Adipocyte (in vitro differentiated cells): Measurements from ENCODE around the gene PLIN3.
A peak's percentile ranks its signal among the peaks of the same experiment; 100 is the strongest.
"Not testable (repeated sequence)": the region's sequence is repeated elsewhere in the genome, so short reads cannot be mapped to it uniquely, and the experiment has no call there.

Experiments used
- DNase-seq: peaks from one replicate; pipeline ENCODE4 v3.0.0-alpha.2; 2015; ENCODE audit warnings: low read depth
- H3K27me3 ChIP-seq: replicated peaks from 2 replicates; pipeline ENCODE4 v1.7.0; 2013; ENCODE audit warnings: mild to moderate bottlenecking, low read length, moderate library complexity; ENCODE audit not compliant: control insufficient read depth, insufficient read depth
- H3K36me3 ChIP-seq: 2 replicates; pipeline ENCODE4 v1.7.0; 2013; ENCODE audit warnings: low read length, mild to moderate bottlenecking, moderate library complexity; ENCODE audit not compliant: control insufficient read depth, insufficient read depth, severe bottlenecking
- H3K4me1 ChIP-seq: 2 replicates; pipeline ENCODE4 v1.7.0; 2013; ENCODE audit warnings: mild to moderate bottlenecking, low read length, moderate library complexity; ENCODE audit not compliant: control insufficient read depth, insufficient read depth
- H3K4me3 ChIP-seq: 2 replicates; pipeline ENCODE4 v1.7.0; 2013; ENCODE audit warnings: mild to moderate bottlenecking, low read length, moderate library complexity
- H3K9ac ChIP-seq: 2 replicates; pipeline ENCODE4 v1.7.0; 2013; ENCODE audit warnings: mild to moderate bottlenecking, low read length, moderate library complexity
- H3K9me3 ChIP-seq: 2 replicates; pipeline ENCODE4 v1.7.0; 2013; ENCODE audit warnings: mild to moderate bottlenecking, low read length, moderate library complexity; ENCODE audit not compliant: control insufficient read depth

Gene PLIN3

GRCh38 chr19:4884993-4885392, 17.5 kb upstream of the PLIN3 start:
- not testable (repeated sequence) for H3K9me3 ChIP-seq, H3K36me3 ChIP-seq, H3K9ac ChIP-seq, H3K27me3 ChIP-seq, H3K4me1 ChIP-seq, DNase-seq, H3K4me3 ChIP-seq

GRCh38 chr19:4882874-4883273, 15.4 kb upstream of the PLIN3 start:
- H3K9ac ChIP-seq, H3K36me3 ChIP-seq, H3K4me1 ChIP-seq, H3K27me3 ChIP-seq, H3K9me3 ChIP-seq, H3K4me3 ChIP-seq, DNase-seq: not testable (repeated sequence)

DNA sequence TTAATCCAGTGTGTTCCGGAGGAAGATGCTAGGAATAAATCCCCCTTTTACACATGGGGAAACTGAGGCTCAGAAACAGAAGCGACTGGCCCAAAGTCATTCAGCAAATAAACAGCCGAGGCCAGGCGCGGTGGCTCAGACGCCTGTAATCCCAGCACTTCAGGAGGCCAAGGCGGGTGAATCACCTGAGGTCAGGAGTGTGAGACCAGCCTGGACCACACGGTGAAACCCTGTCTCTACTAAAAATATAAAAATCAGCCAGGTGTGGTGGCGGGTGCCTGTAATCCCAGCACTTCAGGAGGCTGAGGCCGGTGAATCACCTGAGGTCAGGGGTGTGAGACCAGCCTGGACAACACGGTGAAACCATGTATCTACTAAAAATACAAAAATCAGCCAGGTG, 11.6 kb upstream of the PLIN3 start:
- no peaks in the 10 kb centered on the region for H3K27me3 ChIP-seq

DNA sequence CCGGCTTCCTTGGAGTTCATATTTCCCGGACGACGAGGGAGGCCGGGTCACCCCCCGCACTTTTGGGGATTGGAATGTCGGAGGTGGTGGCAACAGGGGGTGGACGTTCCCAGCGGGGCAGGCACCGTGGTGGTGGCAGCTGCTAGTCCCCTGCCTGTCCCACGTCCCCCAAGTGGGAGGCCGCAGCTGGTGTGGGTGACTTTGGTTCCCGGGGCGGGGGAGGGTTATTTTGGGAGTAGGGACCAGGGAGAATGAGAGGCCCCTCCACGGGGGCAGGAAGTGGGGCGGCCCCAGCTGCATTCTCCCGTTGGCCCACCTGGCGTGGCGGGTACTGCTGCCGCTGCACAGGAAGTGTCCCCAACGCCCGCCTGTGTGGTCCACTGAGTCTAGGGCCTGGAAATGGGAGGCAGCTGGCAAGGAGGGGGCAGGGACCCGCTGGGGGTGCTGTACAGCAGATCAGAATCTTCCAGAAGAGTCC, 11.1 kb upstream of the PLIN3 start:
- Histone ChIP-seq H3K27me3 (no peaks in the 10 kb centered on the region), H3K9ac (no peak overlapping the region), H3K4me3 (no peak overlapping the region), H3K36me3 (no peaks in the 10 kb centered on the region), H3K9me3 (no peaks in the 10 kb centered on the region), H3K4me1 (no peaks in the 10 kb centered on the region)
- no peak for DNase-seq

More for the DNA sequence above, 11.6 kb upstream of the PLIN3 start:
- Histone ChIP-seq H3K9ac (no peak overlapping the region), H3K4me1 (no peaks in the 10 kb centered on the region), H3K36me3 (no peaks in the 10 kb centered on the region), H3K4me3 (no peak overlapping the region), H3K9me3 (no peaks in the 10 kb centered on the region)
- no peak for DNase-seq

DNA sequence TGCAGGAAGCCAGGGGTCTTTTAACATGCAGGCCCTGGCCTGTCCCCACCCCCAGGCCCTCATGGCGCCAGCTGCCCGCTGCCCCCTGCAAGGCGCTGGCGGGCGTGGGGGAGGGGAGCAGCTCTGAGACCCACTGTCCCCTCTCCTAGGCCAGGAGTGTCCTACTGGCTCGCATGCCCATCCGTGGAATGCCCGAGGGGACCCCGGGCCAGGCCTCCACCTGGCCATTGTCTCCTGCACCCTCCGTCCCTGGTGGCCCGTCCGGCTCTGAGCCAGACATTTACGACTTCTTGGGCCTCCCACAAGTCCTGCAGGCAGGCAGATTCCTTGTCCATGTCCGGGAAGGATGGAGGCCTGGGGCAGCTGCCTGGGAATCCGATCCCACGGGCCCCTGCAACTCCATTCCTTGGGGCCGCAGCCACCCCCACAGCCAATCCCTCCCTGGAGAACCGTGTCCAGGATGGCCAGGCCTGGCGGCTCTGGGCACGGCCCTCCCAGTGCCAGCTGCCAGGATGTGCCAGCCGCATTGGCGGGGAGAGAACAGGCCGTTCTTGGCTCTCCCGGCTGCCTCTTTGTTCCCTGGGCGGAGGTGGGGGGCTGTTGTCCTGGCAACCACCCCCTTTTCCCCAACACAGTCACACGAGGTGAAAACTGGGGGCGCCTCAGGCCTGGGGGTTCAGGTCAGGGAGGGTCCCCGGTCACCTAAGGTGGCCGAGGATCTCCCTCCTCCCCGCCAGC, 10.5 kb upstream of the PLIN3 start:
- no peak overlapping the region for H3K9ac ChIP-seq
- H3K9me3 ChIP-seq, result no peaks in the 10 kb centered on the region
- no peak overlapping the region for H3K4me3 ChIP-seq
- no peaks in the 10 kb centered on the region for H3K27me3 ChIP-seq
- H3K36me3 ChIP-seq, result no peaks in the 10 kb centered on the region
- no peak for DNase-seq
- no peaks in the 10 kb centered on the region for H3K4me1 ChIP-seq

- Histone ChIP-seq H3K27me3 (no peaks in the 10 kb centered on the region), H3K4me1 (peaks cover 17% of the 10 kb centered on the region), H3K4me3 (no peak overlapping the region), H3K9ac (no peak overlapping the region), H3K36me3 (no peaks in the 10 kb centered on the region), H3K9me3 (no peaks in the 10 kb centered on the region)
- DNase-seq, result no peak
Measured at GRCh38 chr19:4873930-4874329, 6.5 kb upstream of the PLIN3 start.

DNA sequence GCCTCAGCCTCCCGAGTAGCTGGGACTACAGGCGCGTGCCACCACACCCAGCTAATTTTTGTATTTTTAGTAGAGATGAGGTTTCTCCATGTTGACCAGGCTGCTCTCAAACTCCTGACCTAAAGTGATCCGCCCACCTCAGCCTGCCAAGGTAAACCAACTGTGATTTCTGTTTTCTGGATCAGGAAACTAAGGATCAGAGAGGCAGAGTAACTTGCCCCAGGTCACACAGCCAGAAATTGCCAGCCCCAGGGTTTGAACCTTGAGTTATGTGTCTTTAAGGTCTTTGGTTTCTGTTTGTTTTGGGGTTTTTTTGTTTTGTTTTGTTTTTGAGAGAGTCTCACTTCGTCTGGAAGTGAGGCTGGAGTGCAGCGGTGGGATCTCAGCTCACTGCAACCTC, 4.2 kb upstream of the PLIN3 start:
- Histone ChIP-seq H3K27me3 (no peaks in the 10 kb centered on the region), H3K9ac (no peak overlapping the region), H3K4me3 (no peak overlapping the region), H3K9me3 (no peaks in the 10 kb centered on the region), H3K4me1 (peaks cover 17% of the 10 kb centered on the region), H3K36me3 (no peaks in the 10 kb centered on the region)
- DNase-seq, result no peak

DNA sequence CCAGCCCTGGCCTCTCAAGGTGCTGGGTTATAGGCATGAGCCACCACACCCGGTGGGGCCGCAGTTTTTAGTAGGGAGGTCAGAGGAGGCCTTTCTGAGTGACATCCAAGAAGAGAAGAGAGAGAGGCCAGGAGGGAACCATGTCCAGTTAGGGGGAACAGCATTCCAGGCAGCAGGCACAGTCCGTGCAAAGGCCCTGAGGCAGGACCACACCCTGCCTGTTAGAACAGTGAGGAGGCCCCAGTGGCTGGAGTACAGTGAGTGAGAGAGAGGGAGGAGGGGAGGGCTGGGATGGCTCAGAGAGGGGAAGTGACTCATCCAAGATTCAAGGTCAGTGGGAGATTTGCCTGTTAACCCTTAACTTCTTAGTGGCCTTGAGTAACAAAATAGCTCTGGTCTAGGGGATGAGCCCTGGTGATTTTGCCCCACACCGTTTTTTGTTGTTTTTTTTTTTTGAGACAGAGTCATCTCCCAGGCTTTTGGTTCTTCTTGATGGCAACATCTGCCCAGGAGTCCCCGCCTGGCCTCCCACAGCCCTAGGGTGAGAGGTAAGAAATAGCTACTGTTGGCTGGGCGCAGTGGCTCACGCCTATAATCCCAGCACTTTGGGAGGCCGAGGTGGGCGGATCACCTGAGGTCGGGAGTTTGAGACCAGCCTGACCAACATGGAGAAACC, 2.7 kb upstream of the PLIN3 start:
- Histone ChIP-seq H3K4me1 (peaks cover 26% of the 10 kb centered on the region), H3K9ac (peak overlapping the region; percentile 56), H3K36me3 (no peaks in the 10 kb centered on the region), H3K4me3 (no peak overlapping the region), H3K9me3 (no peaks in the 10 kb centered on the region), H3K27me3 (no peaks in the 10 kb centered on the region)
- DNase-seq, result peak; percentile 86

- Histone ChIP-seq H3K4me1 (peaks cover 26% of the 10 kb centered on the region), H3K9me3 (no peaks in the 10 kb centered on the region), H3K4me3 (no peak overlapping the region), H3K27me3 (no peaks in the 10 kb centered on the region), H3K9ac (peak overlapping the region; percentile 84), H3K36me3 (peaks cover 7% of the 10 kb centered on the region)
- DNase-seq, result no peak
Measured at GRCh38 chr19:4868286-4868834, 893 bp upstream of the PLIN3 start.

DNA sequence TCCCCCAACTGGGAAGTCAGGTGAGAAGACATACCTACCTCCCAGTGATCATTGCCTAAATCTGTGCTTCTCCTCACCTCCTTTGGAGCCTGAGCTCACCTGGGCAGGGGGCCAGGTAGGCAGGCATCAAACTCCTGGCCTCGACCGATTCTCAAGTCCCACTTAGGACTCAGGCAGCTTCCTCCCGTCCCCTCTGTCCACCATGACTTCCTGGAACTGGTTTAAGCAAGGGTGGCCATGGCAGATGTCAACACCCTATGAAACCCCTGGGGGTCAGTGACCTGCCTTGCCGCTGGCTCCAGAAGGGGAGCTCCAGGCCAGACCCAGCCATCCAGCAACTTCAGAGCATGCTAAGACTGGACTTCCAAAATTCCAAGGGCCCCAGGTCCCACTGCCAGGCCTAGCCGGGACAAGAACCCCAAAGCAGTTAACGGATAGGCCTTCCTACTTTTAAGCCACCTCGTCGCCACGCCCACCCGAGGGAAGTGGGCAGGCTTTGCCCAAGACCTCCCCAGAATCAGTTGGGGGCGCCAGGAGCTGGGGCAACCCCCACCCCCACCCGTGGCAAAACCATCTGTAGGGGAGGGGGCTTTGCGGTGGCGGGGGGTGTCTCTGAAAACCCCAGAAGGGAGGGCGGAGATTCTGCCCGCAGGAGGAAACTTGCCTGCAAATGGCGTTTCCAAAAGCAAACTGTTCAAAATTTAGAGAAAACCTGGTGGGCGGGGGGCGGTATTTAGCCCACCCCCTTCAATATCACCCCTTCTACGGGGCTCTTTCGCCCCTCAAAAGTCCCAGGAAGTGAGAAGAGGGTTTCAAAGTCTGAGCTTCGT, 657 bp downstream of the PLIN3 start:
- Histone ChIP-seq H3K36me3 (peaks cover 13% of the 10 kb centered on the region), H3K27me3 (no peaks in the 10 kb centered on the region), H3K4me1 (peaks cover 26% of the 10 kb centered on the region), H3K9me3 (no peaks in the 10 kb centered on the region), H3K9ac (peak overlapping the region; percentile 90), H3K4me3 (peak overlapping the region; percentile 88)
- DNase-seq, result peak; percentile 77

GRCh38 chr19:4861147-4861546, 6.3 kb downstream of the PLIN3 start:
- no peak for DNase-seq
- H3K9me3 ChIP-seq, result no peaks in the 10 kb centered on the region
- H3K4me1 ChIP-seq, result peaks cover 7% of the 10 kb centered on the region
- peaks cover 65% of the 10 kb centered on the region for H3K36me3 ChIP-seq
- no peak overlapping the region for H3K9ac ChIP-seq
- H3K27me3 ChIP-seq, result no peaks in the 10 kb centered on the region
- no peak overlapping the region for H3K4me3 ChIP-seq
